Stimulated activated CD4-positive, alpha-beta T cell treated with anti-CD3 and anti-CD28 coated beads, Interleukin-4, amount 100 ng/mL, for 1 hour (primary cell): ENCODE measurements around the gene GDPGP1.
A peak's percentile ranks its signal among the peaks of the same experiment; 100 is the strongest.
"Not testable (repeated sequence)": the region's sequence is repeated elsewhere in the genome, so short reads cannot be mapped to it uniquely, and the experiment has no call there.

Source experiments
- DNase-seq: peaks from one replicate; pipeline ENCODE4 v3.0.0-alpha.2; 2020

The GDPGP1 gene, protein sequence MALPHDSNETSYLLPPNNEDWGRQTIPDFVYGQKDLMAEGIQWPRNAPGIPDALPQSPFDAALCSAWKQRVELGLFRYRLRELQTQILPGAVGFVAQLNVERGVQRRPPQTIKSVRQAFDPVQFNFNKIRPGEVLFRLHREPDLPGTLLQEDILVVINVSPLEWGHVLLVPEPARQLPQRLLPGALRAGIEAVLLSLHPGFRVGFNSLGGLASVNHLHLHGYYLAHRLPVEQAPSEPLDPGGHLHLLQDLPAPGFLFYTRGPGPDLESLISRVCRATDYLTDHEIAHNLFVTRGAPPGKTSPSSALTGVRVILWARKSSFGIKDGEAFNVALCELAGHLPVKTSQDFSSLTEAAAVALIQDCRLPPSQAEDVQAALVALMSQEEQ

DNA sequence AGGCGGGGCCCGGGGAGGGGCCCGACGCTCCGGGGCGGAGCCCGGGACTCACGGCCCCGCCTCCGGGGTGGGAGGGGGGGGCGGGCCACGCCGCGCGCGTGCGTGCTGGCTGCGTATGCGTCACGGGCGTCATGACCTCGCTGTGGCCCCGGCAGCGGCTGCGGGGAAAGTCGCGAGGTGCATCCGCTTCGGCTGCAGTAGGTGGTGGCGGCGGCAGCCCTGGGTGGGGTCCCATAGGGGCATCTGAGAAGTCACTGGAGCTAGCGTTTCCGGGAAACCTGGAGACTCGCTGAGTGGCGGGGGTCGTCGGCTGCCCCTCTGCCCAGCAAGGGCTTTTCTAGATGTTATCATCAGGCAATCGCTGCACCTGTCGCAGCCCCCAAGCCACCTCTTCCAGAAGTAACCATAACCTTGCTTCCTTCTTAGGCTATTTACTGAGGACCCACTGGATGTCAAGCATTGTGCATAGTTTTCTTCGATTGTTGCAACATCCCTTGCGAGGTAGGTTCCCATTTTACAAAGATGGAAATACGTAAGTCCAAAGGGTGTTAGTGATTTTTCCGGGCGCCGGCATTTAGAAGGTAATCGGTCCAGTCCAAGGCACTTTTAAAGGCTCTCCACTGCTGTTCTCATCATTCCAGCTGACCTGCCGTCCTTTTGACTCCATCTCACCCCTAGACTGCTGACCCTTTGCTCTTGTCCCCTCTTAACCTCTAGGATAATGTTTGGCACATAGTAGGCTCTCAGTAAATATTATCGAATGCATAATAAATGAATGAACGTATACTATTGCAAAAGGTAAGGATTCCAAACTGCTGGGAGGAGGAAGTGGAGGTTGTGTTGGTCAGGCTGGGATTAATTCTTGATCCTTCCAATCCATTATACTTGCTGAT is at the start of gene GDPGP1:
Gene GDPGP1, plus strand, starts transcription at position 114 of the 893 bp plus-strand sequence. CDS start 6,700 bp downstream, outside the sequence.
- DNase-seq: no peak

DNA sequence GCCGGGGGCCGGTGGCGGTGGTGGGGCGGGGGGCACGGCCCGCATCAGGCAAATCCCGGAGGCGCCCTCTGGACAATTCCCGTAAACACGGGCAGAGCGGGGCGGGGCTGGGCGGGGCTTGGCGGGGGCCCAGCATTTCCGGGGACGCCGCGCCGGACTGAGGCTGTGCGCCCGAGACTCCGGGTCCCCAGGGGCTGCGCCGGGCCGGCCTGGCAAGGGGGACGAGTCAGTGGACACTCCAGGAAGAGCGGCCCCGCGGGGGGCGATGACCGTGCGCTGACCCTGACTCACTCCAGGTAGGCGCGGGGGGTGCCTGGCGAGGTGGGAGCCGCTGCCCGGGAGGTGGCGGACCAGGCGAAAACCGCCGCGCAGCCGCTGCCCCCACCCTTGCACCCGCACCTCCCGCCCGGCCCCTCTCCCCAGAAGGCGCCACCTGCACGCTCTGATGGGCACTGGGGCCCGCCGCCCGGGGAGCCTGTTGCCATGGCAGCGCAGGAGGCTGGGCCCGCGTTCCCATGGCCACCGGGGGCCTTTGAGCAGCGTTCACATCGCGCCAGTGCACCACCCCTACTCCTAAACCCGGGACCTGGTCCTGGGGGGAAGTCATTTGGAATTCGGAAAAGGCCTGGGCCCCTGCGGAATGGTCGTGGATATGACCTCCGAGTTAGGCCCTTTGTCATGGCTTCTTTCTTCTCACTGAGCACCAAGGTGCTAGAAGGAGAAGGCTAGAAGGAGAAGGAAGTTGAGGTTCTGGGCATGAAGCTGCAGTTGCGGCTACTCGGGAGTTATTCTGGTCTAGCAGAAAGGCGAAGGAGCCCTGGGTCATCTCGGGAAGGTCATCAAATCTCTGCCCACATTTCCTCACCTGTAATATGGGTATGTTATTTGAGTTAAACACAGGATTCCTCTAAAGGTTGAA is 49.0 kb upstream of the GDPGP1 start:
- DNase-seq: peak; percentile 48

DNA sequence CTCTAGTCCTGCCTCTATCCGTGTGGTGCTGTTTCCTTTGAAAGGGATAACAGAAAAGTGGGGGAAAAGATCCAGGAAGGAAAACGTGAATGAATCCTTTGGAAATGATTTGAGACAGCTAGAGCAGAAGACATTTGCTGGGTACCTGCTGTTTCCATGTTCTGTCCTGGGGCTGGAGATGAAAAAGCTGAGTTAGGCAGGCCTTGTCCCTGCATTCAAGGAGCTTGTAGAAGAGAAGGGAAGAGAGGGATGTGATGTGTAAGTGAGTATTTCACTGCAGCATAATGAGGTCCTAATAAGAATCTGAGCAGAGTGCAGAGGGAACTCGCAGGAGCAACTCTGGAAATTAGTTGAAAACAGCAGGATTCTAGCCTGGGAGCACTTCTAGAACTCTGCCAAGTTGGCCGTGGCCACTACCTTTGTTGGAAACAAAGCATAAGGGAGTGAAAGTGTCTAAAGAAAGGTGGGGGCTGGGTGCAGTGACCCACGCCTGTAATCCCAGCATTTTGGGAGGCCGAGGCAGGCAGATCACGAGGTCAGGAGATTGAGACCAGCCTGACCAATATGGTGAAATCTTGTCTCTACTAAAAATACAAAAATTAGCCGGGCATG is 46.6 kb upstream of the GDPGP1 start:
- DNase-seq: no peak

DNA sequence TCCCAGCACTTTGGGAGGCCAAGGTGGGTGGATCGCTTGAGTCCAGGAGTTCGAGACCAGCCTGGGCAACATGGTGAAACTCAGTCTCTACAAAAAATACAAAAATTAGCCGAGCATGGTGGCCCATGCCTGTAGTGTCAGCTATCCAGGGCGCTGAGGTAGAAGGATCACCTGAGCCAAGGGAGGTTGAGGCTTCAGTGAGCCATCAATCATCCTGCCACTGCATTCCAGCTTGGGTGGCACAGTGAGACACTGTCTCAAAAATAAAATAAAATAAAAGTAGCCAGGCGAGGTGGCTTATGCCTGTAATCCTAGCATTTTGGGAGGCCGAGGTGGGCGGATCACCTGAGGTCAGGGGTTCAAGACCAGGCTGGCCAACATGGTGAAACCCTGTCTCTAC is 45.9 kb upstream of the GDPGP1 start:
- DNase-seq: not testable (repeated sequence)

DNA sequence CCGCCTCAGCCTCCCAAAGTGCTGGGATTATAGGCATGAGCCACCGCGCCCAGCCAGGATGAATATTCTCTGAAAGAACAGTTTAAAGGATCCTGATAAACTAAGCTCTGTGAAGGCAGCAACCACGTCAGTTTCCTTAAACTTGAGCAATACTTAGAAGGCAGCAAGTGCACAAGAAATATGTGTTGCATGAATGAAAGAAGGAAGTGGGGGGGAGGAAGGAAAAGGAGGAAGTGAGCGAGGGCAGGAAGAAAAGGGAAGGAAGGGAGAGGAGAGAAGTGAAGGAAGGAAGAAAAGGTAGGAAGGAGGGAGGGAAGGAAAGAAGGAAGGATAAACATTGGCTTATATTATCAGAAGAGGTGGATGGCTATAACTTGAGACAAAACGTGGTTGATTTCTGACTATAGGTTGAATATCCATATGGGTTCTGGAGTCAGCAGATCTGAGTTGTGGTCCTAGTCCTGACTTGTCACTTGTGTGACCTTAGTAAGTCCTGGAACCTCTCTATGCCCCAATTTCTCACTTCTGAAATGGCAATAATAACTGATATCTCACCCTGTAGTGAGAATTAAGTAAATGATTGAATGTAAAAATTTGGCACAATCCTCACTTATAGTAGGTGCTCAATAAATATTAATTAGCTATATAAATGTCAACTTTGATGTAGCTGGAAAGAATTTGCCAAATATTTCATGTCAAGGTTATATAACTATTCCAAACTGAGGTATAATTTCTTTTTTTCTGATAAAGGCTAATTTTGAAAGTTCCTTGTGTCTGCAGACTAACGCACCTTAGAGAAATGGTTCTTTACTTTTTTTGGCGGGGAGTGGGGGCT is 44.9 kb upstream of the GDPGP1 start:
- no peak for DNase-seq

DNA sequence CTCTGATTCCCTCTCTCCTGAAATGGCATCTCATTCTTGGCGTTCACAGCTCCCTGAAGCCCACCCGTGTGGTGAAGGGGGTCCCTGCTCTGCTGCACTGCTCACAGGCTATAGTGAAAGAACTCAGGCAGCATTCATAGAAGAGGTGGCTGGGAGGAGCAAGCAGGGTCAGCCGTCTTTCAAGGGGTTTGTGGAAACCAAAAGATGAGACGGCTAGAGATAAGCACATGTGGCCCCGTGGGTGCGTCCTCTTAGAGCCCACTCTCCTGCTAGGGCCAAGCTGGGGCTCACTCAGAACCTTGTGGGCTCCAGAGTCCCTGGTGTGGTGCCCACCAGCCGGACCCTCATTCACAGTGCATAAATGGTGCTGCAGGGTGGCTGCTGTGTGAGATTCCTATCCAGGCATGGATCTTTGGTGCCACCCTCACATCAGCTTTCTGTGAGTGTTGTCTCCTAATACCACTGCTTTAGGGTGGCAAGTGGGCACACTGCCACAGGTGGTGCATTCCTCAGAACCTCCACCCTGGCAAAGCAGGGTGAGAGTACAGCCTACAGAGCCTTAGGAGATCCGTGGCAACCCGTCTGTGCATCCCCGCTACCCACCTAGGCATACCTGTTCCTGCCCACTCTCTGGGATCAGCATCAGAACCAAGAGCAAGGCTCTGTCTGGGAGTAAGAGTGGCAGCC is 44.1 kb upstream of the GDPGP1 start:
- DNase-seq: no peak

DNA sequence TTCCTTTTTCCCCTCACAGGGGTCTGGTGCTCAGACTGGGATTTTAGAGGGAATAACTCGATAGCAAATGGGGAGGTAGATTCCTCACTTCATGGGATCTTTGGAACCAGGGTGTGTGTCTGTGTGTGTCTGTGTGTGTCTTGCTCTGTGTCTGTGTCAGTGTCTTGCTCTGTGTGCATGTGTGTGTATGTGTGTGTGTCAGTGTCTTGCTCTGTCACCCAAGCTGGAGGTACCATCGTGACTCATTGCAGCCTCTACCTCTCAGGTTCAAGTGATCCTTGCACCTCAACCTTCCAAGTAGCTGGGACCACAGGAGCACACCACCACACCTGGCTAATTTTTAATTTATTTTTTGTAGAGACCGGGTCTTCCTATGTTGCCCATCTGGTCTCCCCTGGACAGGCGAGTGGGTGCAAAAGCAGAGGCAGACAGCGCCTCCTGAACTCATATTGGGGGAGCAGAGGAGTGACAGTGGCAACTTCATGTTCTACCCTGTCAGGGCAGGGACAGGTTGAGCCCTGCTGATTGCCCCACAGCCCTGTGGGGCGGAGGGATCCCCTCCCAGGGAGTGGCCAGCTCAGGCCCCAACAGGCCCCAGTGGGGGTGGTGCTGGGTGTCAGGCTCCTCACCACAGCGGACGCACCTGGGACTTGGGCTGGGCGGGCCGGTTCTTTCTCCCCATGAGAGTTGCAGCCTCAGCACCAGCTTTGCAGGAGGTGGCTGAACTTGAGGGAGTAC is 43.2 kb upstream of the GDPGP1 start:
- DNase-seq: no peak

DNA sequence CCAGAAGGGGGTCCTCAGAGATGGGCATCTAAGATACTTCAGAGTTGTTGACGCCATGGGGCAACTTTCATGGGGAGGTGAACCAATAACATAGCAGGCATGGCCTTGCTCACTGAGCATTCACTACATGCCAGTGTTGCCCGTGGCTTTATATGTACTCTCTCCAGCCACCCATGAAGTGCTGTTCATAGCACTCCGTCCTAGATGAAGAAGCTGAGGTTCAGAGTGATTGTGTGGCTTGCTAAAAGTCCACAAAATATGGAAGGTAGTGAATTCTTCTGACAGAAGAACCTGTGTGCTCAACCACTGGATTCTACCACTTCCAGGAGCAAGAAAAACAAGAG is 42.7 kb upstream of the GDPGP1 start:
- DNase-seq: no peak

DNA sequence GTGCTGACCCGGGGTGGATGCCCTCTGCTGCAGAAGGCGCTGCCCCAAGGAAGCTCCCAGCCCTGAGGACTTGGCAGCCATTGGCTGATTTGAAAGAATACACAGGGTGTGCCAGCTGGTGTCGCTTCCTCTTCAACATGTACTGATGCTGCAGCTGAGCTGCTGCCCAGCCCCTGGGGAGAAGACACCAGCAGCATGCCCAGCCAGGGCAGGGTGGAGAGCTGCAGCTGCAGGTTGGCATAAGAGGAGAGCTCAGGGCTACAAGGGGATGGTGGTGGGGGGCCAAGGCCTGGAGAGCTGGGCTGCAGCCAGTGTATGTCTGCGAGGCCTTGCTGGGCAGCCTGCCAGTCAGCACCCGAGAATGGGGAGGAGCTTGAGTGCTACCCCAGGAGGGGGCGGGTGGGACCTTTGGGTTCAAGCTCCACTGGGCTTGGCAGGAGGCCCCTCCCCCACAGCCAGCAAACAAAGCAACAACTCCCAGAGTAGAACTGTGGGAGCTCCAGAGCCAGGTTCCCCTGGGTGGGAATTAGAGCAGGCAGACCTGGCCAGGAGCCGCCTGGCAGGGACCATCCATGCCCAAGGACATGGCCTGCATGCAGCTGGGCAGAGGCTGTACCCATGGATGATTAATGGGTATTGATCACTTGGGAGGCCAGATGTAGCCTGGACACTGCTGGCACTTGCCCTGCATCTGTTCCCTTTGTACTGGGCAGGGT is 42.1 kb upstream of the GDPGP1 start:
- DNase-seq: peak; percentile 22

DNA sequence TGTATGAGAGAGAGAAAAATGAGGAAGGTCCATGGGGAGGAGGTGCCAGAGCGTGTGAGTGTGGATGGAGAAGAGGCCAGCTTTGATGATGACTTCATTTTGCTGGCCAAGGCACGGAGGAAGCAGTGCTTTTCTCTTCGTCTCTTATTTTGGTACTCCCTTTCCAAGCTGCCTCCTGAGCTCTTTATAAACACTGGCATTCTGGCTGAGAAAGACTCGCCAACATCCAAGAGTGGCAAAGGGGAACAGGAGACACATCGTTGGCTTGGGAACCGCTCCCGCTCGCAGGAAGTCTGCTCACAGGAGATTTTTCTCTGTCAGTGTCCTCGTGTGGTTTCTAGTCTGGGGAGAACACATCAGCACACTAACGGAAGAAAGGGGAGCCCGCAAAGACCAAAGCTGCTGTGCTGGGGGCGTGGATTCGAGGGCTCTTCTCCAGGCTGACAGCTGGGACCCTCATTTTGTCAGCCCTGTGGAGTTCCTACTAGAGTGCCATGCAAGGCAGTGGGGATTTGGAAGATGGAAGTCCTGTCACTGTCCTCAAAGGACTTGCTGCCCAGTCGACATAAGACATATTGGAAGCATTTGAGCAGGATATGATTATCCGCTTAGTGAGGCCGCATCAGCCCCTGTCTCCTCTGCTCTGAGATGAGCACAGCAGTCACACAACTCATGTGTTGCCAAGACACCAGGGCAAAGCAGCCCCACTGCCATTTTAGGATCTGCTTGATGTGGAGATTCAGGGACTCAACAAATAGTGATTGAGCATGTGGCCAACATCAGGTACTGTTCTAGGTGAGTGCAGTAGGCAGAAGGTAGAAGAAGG is 40.8 kb upstream of the GDPGP1 start:
- no peak for DNase-seq

DNA sequence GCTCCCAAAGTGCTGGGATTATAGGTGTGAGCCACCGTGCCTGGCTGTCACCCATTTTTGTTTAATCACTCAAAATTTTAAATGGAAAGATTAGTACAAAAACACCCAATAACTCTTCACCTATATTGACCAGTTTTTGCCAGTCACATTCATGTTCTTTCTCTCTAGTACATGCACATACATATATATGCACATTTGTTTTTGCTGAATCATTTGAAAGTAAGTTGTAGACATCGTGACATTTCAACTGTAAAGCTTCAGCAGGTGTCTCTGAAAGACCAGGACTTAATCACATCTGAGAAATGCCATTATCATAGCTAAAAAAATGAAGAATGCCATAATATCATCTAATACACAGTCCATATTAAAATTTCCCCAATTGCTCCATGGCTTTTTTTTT is 39.4 kb upstream of the GDPGP1 start:
- DNase-seq: no peak

DNA sequence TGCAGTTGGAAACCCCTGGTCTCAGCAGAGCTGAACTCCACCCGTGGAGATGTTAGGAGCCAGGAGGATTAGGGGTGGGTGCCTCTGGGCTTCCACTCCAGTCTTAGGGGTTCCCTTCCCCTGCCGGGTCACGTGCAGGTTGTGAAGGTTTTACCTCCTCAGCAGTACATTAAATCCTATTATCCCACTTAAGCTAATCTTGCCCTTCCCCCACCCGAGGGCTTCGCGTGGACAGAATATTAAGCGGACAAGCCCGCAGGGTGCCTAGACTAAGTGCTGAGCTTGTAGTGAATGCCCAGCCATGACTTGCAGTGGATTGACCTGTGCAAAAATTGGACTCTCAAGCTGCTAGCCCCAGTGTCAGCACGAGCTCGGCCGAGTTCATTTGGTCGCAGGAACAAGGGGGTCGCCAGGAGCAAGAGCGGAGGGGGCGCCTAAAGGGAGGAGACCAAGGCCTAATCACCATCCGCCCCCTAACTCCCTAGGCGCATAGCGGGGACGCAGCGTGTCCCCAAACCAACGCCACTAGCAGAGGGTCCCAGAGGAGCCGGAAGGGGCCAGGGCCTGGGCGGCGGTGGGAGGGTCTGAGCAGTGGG is 33.4 kb upstream of the GDPGP1 start:
- DNase-seq: no peak

DNA sequence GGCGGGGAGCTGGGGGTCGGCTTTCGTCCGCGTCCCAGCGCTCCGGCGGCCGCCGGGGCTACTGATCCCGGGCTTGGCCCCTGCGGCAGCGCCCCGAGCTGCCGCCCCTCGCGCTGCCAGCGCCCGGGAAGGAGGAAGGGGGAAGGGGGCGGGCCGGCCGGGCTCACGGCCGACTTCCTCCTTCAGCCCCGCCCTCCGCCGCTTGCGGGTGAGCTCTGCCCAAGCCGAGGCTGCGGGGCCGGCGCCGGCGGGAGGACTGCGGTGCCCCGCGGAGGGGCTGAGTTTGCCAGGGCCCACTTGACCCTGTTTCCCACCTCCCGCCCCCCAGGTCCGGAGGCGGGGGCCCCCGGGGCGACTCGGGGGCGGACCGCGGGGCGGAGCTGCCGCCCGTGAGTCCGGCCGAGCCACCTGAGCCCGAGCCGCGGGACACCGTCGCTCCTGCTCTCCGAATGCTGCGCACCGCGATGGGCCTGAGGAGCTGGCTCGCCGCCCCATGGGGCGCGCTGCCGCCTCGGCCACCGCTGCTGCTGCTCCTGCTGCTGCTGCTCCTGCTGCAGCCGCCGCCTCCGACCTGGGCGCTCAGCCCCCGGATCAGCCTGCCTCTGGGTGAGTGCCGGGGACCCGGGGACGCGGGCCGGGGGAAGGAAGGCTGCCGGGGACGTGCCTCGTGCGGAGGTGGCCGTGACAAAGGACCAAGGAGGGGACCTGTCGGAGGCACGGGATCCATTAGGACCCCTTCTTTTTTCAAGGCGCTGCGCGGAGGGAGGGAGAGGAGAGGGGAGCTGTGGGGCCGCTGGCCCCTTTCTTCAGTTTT is 32.7 kb upstream of the GDPGP1 start, which contains the start of gene SEMA4B:
Gene SEMA4B, plus strand, starts transcription at position 201 of the 814 bp plus-strand sequence. Its CDS starts 249 bp downstream, at position 450.
- peak; percentile 75 for DNase-seq

DNA sequence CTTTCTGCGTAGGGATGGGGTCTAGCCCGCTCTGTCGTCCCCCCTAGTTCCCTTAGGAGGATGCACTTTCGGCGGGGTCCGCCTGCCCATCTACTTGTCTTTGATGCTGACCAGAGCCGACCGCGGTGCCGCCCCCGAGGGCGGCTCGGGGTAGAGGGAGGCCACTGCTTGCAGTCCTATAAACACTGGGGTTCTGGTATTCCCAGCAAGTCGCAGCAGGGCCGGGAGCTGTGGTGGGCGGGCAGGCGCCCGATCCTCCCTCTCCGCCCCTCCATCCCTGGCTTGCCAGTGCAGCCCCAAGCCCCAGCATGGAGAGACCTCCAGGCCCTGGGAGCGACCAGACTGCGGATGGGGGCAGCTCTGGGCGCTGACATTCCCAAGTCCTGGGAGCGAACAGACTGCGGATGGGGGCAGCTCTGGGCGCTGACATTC is 32.0 kb upstream of the GDPGP1 start:
- no peak for DNase-seq

DNA sequence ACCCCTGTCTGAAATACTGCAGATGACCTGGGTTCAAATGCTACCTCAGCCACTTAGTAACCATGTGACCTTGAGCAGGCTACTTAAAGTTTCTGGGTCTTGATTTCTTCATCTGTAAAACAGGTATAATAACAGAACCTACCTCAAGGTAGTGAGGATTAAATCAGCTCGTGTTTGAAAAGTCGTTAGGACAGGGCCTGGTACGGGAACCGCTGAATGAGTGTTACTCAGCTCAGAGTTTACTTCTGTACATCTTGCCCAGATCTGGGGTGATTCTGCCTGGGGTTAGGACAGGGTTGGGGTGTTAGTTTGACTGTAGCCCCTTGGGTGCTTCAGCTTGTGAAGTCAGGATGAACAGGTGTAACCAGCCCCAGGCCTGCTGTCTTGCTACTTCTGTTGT is 31.1 kb upstream of the GDPGP1 start:
- DNase-seq: no peak

DNA sequence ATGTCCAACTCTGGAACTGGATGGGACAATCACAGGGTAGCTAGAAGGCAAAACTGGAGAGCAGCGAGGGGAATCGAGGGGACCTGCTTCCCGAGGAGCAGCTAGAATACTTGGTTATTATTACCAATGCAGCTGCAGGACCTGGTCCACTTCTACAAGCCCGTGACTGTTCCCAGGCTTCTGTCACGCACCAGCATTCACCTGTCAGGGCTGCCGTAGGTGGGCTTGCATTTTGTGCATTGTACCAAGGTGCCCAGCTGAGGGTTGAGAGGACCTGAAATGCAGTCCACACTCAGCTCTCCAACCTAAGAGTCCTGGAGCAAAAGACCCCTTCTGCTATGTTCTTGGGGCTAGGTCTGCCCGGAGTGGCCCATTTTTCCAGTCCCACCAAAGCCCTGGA is 30.5 kb upstream of the GDPGP1 start:
- DNase-seq: no peak

DNA sequence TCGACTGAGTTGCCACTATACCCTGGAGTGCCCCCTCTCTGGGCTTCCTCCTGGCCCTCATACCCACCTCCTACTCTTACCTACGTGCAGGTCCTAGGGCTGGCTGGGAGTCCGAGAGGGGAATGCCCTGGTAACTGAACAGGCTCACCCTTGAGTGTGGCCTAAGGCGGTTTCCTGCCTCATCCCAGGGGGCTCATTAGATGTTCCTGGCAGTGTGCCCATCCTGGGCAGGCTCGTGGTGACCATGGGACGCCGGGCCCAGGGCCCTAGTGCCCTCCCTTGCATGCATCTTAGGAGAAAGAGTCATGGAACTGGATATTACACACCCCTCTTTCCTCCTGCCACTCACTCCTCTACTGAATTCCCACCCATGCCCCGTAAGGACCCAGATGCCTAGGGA is 30.1 kb upstream of the GDPGP1 start:
- DNase-seq: no peak
